Measurements from ENCODE around the gene STX18.

GRCh38 chr4:4496592-4497372 lies 45.1 kb downstream of the STX18 start:
- TF ChIP-seq CTCF (IDR thresholded peaks at IDR 0.05) (no peak), POLR2A (IDR thresholded peaks at IDR 0.05) (no peak)

Data from thyroid gland (tissue), 4 donors.